OCI-LY7 (cell line): ENCODE results near the gene CDK14. TPM values are rescaled to one million over a fixed set of nuclear protein-coding genes. Genes with fewer than 3 reads are reported as not detected.

ENCODE experiments used
- BruUV-seq: library from RNA; stranded (reverse); fragments of 400-500 nt; replicated peaks from 2 replicates; lab custom pipeline; 2021; lab: Mats Ljungman, UMichigan
- CTCF ChIA-PET: fragments of 300-600 bp; sonication (Branson Sonifier 250); formaldehyde crosslinking; loops from one replicate; lab custom pipeline; 2022; ENCODE audit warnings: antibody characterized with exemption; ENCODE audit not compliant: unreplicated experiment; lab: Charles Lee
- POLR2A ChIA-PET: fragments of 300-600 bp; sonication (Branson Sonifier 250); formaldehyde crosslinking; loops from one replicate; lab custom pipeline; 2022; ENCODE audit warnings: antibody characterized with exemption; lab: Charles Lee
- DNase-seq: peaks from one replicate; pipeline ENCODE4 v3.0.0-alpha.2; 2015; ENCODE audit warnings: low spot score
- H2AFZ ChIP-seq: fragments of 200-600 bp; sonication (generic), shearing (Covaris generic); 2 replicates; pipeline ENCODE4 v1.6.1; 2014; ENCODE audit warnings: mild to moderate bottlenecking, antibody characterized with exemption, low read length, moderate library complexity
- H3K27ac ChIP-seq: fragments of 200-600 bp; sonication (generic); 2 replicates; pipeline ENCODE4 v1.5.1; 2014; ENCODE audit warnings: mixed run types, low read depth, mild to moderate bottlenecking, moderate library complexity, low read length, inconsistent platforms; ENCODE audit not compliant: poor library complexity, severe bottlenecking
- H3K36me3 ChIP-seq: fragments of 200-600 bp; sonication (generic); 2 replicates; pipeline ENCODE4 v1.6.1; 2014; ENCODE audit warnings: mild to moderate bottlenecking, antibody characterized with exemption, low read length, moderate library complexity, mixed read lengths; ENCODE audit not compliant: insufficient read depth
- H3K4me1 ChIP-seq: fragments of 200-600 bp; sonication (generic); 2 replicates; pipeline ENCODE4 v1.5.1; 2014; ENCODE audit warnings: mild to moderate bottlenecking, low read length; ENCODE audit not compliant: insufficient read depth, poor library complexity, severe bottlenecking
- H3K4me2 ChIP-seq: fragments of 200-600 bp; sonication (generic); 2 replicates; pipeline ENCODE4 v1.6.1; 2014; ENCODE audit warnings: mild to moderate bottlenecking, low read length
- H3K4me3 ChIP-seq: fragments of 200-600 bp; sonication (generic); 2 replicates; pipeline ENCODE4 v1.5.1; 2014; ENCODE audit warnings: mild to moderate bottlenecking, low read depth, low read length; ENCODE audit not compliant: poor library complexity, severe bottlenecking
- H3K79me2 ChIP-seq: fragments of 200-600 bp; sonication (generic); 2 replicates; pipeline ENCODE4 v1.6.1; 2016; ENCODE audit warnings: low read depth, mild to moderate bottlenecking, low read length, moderate library complexity, mixed read lengths; ENCODE audit not compliant: insufficient read depth
- H3K9me2 ChIP-seq: fragments of 200-600 bp; sonication (generic); 2 replicates; pipeline ENCODE4 v1.6.1; 2016; ENCODE audit warnings: mild to moderate bottlenecking, low read length, mixed read lengths; ENCODE audit not compliant: insufficient read depth
- H3K9me3 ChIP-seq: fragments of 200-600 bp; sonication (generic); 2 replicates; pipeline ENCODE4 v1.6.1; 2014; ENCODE audit warnings: mild to moderate bottlenecking, mixed run types, low read length, mixed read lengths
- H4K20me1 ChIP-seq: fragments of 200-600 bp; sonication (generic); 2 replicates; pipeline ENCODE4 v1.6.1; 2014; ENCODE audit warnings: mild to moderate bottlenecking, antibody characterized with exemption, low read length, moderate library complexity, mixed read lengths; ENCODE audit not compliant: insufficient read depth
- CTCF ChIP-seq: fragments of 200-600 bp; sonication (generic); conservative IDR thresholded peaks from 2 replicates; pipeline ENCODE4 v1.5.1; 2014; ENCODE audit warnings: mild to moderate bottlenecking, antibody characterized with exemption, low read length, moderate library complexity, mixed read lengths
- EZH2phosphoT487 ChIP-seq: fragments of 200-600 bp; sonication (generic); IDR thresholded peaks from 2 replicates; pipeline ENCODE4 v1.6.1; 2018; ENCODE audit warnings: low read depth, borderline replicate concordance, mild to moderate bottlenecking, mixed run types, antibody characterized with exemption, low read length, moderate library complexity, mixed read lengths
- intact Hi-C: fragments of 100-400 bp; cut with micrococcal nuclease; formaldehyde crosslinking; loops from one replicate; pipeline ENCODE4 v1.10.0; 2022; ENCODE audit not compliant: unreplicated experiment
- total RNA-seq, 2 experiments: library from RNA; depleted of rRNA in 1 of 2; stranded (reverse); fragments of >200 nt in 1 of 2; shearing (Covaris generic) in 1 of 2; gene quantifications; 2 replicates each; pipeline ENCODE4 v1.2.3, GENCODE V29; 2014 to 2022

Gene CDK14
- total RNA-seq, 2 experiments from 2014 or later: 90.7 to 111 TPM

GRCh38 chr7:90719155-90719554, 123.0 kb downstream of the CDK14 start:
- TF ChIP-seq CTCF (no peak), EZH2phosphoT487 (no peak)
- H3K79me2 ChIP-seq: peaks cover 100% of the 10 kb centered on the region
- no peak for DNase-seq
- no TSS peak for BruUV-seq
- H3K4me1 ChIP-seq: peaks cover 100% of the 10 kb centered on the region
- intact Hi-C loops: no loop called here
- H3K36me3 ChIP-seq: peaks cover 19% of the 10 kb centered on the region; the same call in 1 of the 2 replicates
- ChIA-PET POLR2A (interaction anchor here (0.9 to 10.4 kb wide), 5 partner anchors 6 to 512 kb away, joined by 3 to 230 read pairs (median 10); no protein-coding TSS in a partner anchor), CTCF (interaction anchor here (2.1 kb wide), 1 partner anchor 10 kb away, joined by 11 read pairs; no protein-coding TSS in a partner anchor)
- no peaks in the 10 kb centered on the region for H3K9me3 ChIP-seq
- H3K9me2 ChIP-seq: no peaks in the 10 kb centered on the region
- H4K20me1 ChIP-seq: no peaks in the 10 kb centered on the region
- H3K4me3 ChIP-seq: peak overlapping the region; percentile 86
- H3K4me2 ChIP-seq: peak overlapping the region; percentile 99
- peak overlapping the region; percentile 30; the same call in 1 of the 2 replicates for H2AFZ ChIP-seq
- H3K27ac ChIP-seq: peak overlapping the region; percentile 92

GRCh38 chr7:90720984-90721760, 125.1 kb downstream of the CDK14 start:
- peak; percentile 67 for DNase-seq
- H2AFZ ChIP-seq: no peak overlapping the region
- no peaks in the 10 kb centered on the region for H3K9me3 ChIP-seq
- peak overlapping the region; percentile 53 for H3K27ac ChIP-seq
- H3K4me3 ChIP-seq: peak overlapping the region; percentile 10
- H3K4me1 ChIP-seq: peaks cover 100% of the 10 kb centered on the region
- intact Hi-C loops: loop anchor here (10.0 kb wide), 1 partner anchor 1524 kb away; the partner anchor contains the start of genes ANKIB1 and KRIT1
- peak overlapping the region; percentile 99 for H3K4me2 ChIP-seq
- no peaks in the 10 kb centered on the region for H4K20me1 ChIP-seq
- H3K36me3 ChIP-seq: peaks cover 17% of the 10 kb centered on the region; the same call in 1 of the 2 replicates
- no peaks in the 10 kb centered on the region for H3K9me2 ChIP-seq
- CTCF ChIA-PET: interaction anchor here (2.1 kb wide), 1 partner anchor 12 kb away, joined by 11 read pairs; no protein-coding TSS in a partner anchor
- peaks cover 100% of the 10 kb centered on the region for H3K79me2 ChIP-seq
- BruUV-seq: no TSS peak
- TF ChIP-seq EZH2phosphoT487 (no peak), CTCF (no peak)
- POLR2A ChIA-PET: interaction anchor here (0.6 to 10.4 kb wide), 7 partner anchors 8 to 1489 kb away, joined by 3 to 230 read pairs (median 4); no protein-coding TSS in a partner anchor
